ENCODE results near the gene ZMAT3. TPM values are rescaled to one million over a fixed set of nuclear protein-coding genes. Genes with fewer than 3 reads are reported as not detected.
A peak's percentile ranks its signal among the peaks of the same experiment; 100 is the strongest.

ZMAT3 gene
- total RNA-seq, 1 donor, result 44.9 TPM

GRCh38 chr3:179081885-179082284 lies 10.3 kb upstream of the ZMAT3 start:
- TF ChIP-seq, protein P1, sequence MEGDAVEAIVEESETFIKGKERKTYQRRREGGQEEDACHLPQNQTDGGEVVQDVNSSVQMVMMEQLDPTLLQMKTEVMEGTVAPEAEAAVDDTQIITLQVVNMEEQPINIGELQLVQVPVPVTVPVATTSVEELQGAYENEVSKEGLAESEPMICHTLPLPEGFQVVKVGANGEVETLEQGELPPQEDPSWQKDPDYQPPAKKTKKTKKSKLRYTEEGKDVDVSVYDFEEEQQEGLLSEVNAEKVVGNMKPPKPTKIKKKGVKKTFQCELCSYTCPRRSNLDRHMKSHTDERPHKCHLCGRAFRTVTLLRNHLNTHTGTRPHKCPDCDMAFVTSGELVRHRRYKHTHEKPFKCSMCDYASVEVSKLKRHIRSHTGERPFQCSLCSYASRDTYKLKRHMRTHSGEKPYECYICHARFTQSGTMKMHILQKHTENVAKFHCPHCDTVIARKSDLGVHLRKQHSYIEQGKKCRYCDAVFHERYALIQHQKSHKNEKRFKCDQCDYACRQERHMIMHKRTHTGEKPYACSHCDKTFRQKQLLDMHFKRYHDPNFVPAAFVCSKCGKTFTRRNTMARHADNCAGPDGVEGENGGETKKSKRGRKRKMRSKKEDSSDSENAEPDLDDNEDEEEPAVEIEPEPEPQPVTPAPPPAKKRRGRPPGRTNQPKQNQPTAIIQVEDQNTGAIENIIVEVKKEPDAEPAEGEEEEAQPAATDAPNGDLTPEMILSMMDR (IDR thresholded peaks at IDR 0.05; ENCODE audit: insufficient read depth, low read depth, low read length), result no peak
- DNase-seq (ENCODE audit: low read depth), result no peak
- no peak overlapping the region for H3K4me3 ChIP-seq (ENCODE audit: low read depth, low read length)

- TF ChIP-seq, protein P1 (IDR thresholded peaks at IDR 0.05; ENCODE audit: insufficient read depth, low read depth, low read length), result no peak
- DNase-seq (ENCODE audit: low read depth), result no peak
- no peak overlapping the region for H3K4me3 ChIP-seq (ENCODE audit: low read depth, low read length)
These were observed 7.9 kb upstream of the ZMAT3 start for GRCh38 chr3:179079537-179079936.

DNA sequence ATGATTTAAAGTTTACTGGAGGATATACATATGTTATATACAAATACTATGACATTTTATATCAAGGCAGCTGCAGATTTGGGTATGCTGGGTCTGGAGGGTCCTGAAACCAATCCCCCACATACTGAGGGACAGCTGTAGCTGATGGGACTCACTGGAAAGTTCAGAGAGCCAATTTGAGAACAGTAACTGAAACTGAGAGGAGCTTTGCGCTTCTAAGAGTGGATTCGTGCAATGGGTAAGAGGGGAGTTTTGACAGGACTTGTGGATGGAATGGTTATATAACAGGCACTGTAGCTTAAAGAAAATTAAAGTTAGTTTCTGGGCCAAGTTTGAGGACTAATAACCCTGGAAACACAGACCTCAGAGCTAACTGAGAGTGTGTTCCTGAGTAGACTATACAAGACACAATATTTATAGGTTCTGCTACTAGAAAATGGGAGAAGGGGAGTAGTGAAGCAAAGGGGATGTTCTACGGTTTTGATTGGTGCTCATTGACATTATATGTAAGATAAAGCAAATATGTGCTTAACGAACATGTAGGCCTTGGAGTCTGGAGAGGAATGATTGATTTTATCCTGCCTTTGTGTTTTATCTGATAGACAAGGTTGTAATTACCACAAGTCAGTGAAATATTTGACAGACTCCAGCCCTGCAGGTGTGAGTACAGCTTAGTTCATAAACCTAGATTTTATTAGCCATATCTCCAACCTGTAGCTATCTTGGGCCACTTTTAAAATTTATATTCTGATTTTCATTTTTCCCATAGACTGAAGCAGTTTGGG lies 4.8 kb upstream of the ZMAT3 start:
- no peak for DNase-seq (ENCODE audit: low read depth)
- TF ChIP-seq, protein P1 (IDR thresholded peaks at IDR 0.05; ENCODE audit: insufficient read depth, low read depth, low read length), result no peak
- H3K4me3 ChIP-seq (ENCODE audit: low read depth, low read length), result no peak overlapping the region

DNA sequence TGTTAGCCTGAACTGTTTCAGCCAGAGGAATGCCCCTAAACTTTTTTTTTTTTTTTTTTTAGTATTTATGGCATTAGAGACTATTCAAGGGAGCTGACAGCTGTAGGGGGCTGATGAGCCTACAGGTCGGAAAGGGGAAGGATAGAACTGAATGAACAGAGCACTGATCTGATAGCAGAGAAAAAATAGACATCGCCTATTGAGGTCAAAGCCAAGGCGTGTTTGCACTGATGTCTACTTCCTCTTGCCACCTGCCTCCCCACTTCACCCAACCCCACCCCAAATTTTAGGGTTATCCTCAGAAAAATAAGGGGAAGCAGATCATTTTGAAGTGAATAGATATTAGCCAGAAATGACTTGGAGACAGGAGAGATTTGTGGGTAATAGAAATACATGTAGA lies 3.0 kb upstream of the ZMAT3 start:
- H3K4me3 ChIP-seq (ENCODE audit: low read depth, low read length), result no peak overlapping the region
- no peak for DNase-seq (ENCODE audit: low read depth)
- TF ChIP-seq, protein P1 (IDR thresholded peaks at IDR 0.05; ENCODE audit: insufficient read depth, low read depth, low read length), result no peak

- no peak for DNase-seq (ENCODE audit: low read depth)
- TF ChIP-seq, protein P1 (IDR thresholded peaks at IDR 0.05; ENCODE audit: insufficient read depth, low read depth, low read length), result no peak
- no peak overlapping the region for H3K4me3 ChIP-seq (ENCODE audit: low read depth, low read length)
These were observed 2.2 kb upstream of the ZMAT3 start for GRCh38 chr3:179073816-179074215.

DNA sequence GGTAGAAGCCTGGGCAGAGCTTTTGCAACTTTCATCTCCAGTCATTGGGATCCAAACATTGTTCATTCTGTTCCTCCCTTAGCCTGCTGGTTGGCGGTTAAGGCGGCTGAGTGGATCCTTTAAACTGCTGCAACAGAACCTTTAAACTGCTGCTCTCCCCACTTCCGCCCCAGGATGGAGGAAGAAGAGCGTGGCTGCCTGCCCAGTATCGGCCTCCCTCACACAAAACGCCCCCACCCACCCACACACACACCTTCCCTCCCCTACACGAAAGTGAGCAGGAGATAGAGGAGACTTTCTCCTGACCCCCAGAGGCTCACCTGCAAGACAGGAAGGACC lies 460 bp upstream of the ZMAT3 start:
- TF ChIP-seq, protein P1 (IDR thresholded peaks at IDR 0.05; ENCODE audit: insufficient read depth, low read depth, low read length), result no peak
- peak; percentile 28 for DNase-seq (ENCODE audit: low read depth)
- peak overlapping the region; percentile 75 for H3K4me3 ChIP-seq (ENCODE audit: low read depth, low read length)

GRCh38 chr3:179071027-179071322 lies 634 bp downstream of the ZMAT3 start:
- no peak for DNase-seq (ENCODE audit: low read depth)
- TF ChIP-seq, protein P1 (IDR thresholded peaks at IDR 0.05; ENCODE audit: insufficient read depth, low read depth, low read length), result no peak
- peak overlapping the region; percentile 75 for H3K4me3 ChIP-seq (ENCODE audit: low read depth, low read length)
